ENCODE data around the gene PAQR4. TPM values are rescaled to one million over a fixed set of nuclear protein-coding genes. Genes with fewer than 3 reads are reported as not detected.

Gene PAQR4
- total RNA-seq, 1 experiment from 2014 or later, result 47.9 TPM

DNA sequence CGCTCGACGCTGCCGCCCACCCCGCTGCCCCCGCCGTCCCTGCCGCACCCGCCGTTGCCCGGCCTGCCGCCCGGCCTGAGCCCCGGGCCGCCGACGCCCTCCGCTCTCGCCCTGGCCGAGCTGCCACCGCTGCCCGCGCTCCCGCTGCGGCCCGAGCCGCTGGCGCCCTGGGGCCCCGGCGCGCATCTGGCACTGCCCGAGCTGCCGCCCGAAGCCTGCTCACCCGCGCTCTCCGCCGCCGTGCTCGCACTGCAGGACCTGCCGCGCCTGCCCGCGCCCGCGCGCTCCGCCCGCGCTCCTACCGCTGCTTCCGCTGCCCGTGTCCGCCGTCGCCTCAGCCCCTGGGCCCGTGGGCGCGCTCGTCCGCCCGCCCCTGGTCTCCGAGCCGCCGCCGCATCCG is 35.2 kb downstream of the PAQR4 start:
- no peak for DNase-seq (ENCODE audit: low read depth)

DNA sequence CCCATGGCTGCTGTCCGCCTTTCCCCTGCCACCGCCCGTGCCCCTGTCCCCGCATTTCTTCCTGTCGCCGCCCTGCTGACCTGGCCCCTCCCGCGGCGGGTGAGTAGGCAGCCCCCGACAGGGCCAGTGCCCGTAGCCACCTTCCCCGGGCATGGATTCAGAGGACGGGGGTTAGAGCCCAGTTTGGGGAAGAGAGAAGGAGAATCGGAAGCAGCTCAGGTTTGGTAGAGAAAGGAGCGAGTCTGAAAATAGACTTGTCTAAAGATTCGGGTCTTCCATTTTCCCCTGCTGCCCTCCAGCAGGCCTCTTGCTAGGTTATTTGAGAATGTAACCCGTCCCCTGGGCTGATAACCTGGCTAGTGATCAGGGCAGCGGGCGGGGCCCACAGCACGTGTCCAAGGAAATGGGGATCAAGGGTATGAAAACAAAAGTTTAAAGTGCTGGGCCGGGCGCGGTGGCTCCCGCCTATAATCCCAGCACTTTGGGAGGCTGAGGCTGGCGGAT is 35.7 kb downstream of the PAQR4 start:
- no peak for DNase-seq (ENCODE audit: low read depth)

DNA sequence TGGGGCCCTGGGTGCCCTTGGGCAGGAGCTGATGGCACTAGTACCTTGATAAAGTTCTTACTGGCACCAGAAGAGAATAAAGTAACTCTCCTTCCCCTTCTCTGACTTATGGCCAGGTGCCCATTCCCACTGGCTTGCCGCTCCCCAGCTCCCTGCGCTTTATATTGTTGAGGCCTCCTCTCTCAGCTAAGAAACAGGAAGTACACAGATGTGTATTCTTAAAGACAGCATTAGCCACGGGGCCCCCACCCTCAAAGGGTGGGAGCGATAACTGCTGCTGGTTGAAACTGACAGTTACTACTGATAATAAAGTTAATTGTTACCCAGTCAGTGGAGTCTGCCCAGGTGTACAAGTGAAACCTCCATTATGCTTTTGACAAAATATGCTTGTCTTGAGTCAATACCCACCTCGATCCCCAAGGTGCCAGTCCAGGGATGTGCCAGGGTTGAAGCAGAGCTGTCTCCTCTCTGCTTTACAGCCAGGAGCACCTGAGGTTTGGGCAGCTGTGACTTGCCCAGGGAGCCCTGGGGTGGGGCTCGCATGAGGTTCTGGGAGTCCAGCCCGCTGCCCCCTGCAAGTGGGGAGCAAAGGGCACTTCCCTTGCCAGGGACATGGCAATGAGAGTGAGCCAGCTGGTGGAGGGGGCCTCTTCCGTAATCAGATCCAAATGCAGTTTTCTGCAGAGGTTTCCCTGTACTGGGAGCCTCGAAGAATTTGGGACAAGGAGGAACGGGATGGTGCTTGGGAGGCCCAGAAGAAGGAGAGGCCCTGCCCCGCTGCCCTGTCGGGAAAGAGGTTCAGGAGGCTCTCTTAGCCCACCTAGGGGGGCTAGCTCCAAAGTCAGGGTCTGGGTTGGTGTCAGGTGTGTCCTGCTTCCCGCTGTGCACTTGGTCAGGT is 38.2 kb downstream of the PAQR4 start:
- no peak for DNase-seq (ENCODE audit: low read depth)

DNA sequence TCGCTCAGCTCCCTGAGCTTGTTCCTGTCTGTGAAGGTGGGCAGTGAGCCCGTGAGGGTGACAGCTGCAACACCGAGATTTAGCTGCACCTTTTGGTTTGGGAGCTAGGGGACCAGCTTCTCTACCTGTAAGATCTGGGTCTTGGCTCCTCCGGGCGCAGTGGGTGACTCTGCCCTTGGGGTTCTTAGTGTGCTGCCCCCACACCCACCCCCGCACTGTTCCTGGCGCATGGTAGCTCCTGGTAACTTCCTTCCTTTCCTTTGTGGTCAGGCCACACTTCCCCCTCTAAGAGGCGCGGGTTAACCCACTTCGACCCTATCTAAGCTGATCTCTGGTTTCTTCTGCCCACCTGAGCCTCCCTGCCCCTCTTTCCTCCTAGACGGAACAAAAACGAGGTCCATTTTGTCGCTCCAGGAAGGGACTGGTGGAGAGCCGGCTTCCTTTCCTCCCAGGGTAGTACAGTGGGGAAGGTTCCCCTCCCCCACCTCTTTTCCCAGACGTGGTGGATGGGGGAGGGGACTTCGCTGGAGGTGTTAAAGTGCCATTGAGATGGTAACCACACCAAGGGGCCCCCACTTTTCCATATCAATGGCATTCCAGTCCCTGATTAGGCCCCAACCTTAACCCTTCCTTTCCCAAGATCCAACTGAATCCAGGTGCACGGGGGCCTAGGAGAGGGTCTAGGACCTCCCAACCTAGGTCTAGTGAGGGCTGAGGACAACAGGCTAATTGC is 39.0 kb downstream of the PAQR4 start:
- DNase-seq (ENCODE audit: low read depth), result no peak

DNA sequence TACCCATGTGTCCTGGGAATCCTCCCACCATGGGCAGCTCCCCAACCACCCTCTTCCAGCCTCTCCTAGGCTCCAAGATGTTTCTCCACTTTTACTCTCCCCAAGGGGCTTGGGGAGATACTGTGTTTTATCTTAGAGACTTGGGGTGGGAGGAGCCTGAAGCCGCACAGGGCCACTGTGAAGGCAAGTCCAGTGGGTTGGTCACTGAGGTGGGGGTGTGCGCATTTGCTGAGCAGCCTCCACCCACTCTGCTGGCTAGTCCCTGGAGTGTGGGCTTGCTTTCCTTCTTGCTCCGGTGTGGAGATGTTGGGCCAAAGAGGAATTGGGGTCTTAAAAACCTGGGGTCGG is 39.5 kb downstream of the PAQR4 start:
- no peak for DNase-seq (ENCODE audit: low read depth)

DNA sequence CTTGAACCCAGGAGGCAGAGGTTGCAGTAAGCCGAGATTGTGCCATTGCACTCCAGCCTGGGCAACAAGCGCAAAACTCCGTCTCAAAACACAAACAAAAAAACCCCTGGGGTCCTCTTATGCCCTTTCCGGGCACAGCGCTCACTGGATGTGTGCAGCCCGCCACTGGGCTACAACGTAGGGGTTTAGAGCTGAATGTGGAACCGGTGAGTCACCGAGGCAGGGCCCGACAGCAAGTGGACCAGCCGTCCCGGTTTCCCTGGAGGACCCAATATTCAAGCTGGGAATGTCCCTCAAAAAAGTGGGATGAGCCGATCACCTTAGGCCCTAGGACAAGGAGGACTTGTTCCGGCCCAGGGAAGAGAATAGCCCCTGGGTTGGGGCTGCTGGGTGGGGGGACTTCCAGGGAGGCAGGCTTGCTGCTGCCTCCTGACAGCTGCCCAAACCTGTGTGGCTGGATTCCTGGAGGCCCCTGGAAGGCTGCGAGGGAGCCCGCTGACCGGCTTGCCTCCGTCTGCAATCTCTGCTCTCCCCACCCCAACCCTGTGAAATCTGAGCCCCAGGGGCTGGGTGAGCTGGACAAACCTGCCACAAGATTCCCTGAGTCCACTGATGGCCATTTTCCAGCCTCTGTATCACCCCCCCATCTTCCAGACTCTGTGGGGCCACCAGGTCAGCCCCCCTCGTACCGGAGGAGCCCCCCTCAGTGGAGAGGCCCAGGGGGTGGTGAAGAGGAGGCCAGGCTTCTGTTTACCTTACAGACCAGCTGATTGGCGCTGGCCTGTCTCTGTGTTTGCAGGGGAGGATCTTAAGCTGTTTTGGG is 40.6 kb downstream of the PAQR4 start:
- DNase-seq (ENCODE audit: low read depth), result no peak

DNA sequence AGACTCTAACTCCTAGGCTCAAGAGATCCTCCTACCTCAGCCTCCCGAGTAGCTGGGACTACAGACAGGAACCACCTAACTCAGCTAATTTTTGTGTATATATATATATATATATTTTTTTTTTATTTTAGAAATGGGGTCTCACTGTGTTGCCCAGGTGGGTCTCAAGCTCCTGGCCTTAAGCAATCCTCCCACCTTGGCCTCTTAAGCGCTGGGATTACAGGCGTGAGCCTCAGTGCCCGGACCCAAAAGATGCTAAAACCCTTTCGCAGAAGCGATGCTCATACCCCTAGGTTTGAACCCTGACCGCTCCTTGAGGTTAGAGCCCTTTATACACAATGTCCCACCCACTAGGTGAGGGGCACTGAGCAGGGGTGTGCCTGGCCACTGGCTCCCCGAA is 41.4 kb downstream of the PAQR4 start:
- no peak for DNase-seq (ENCODE audit: low read depth)

DNA sequence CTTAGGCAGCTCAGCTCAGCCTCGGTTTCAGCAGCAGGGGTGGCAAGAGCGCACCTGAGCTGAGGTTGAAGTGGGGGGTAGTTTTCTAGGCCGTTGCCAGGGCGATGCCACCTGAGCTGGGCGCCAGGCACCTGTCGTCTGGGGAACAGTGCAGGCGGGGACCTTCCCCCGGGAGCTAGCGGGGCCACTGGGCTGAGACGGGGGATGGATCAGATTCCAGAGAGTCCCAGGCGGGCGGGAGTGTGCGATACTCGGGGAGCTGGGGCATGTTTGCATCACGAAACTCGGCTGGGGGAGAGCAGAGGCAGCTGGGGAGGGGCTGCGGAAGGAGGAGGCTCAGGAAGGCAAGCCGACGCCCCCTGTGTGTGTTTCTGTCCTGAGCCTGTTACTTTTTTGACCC is 43.1 kb downstream of the PAQR4 start:
- DNase-seq (ENCODE audit: low read depth), result no peak

DNA sequence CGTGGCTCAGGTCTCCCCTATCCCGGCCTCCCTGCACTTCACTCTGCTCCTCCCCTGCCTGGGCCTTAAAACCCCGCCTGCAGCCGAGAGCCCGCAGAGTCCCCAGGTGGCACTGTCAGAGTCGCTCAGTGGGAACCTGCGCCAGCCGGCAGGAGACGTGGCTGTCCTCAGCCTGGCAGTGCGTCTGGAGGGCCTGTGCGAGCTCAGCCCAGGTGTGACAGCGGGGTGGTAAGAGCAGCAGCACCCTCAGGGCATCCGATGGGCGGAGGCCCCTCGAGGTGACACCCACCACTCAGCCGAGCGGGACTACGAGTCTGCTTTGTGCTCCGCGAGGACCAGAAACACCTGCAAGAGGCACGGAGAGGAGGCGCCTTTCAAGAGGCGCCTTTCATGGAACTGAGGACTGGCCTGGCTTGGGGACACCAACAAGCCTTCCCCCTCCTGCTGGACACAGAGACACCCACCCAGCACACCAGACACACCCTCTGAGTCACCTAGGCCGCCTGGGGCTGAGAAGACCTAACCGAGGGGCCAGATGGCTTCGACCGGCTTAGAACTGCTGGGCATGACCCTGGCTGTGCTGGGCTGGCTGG is 43.8 kb downstream of the PAQR4 start, which contains the start of gene CLDN9:
TSS of gene CLDN9 (plus strand) at position 96 of the 593 bp plus-strand sequence. CDS start at position 536, 440 bp downstream.
- DNase-seq (ENCODE audit: low read depth), result peak; percentile 16

DNA sequence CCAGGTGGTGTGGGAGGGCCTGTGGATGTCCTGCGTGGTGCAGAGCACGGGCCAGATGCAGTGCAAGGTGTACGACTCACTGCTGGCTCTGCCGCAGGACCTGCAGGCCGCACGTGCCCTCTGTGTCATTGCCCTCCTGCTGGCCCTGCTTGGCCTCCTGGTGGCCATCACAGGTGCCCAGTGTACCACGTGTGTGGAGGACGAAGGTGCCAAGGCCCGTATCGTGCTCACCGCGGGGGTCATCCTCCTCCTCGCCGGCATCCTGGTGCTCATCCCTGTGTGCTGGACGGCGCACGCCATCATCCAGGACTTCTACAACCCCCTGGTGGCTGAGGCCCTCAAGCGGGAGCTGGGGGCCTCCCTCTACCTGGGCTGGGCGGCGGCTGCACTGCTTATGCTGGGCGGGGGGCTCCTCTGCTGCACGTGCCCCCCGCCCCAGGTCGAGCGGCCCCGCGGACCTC is 44.4 kb downstream of the PAQR4 start:
- DNase-seq (ENCODE audit: low read depth), result no peak

DNA sequence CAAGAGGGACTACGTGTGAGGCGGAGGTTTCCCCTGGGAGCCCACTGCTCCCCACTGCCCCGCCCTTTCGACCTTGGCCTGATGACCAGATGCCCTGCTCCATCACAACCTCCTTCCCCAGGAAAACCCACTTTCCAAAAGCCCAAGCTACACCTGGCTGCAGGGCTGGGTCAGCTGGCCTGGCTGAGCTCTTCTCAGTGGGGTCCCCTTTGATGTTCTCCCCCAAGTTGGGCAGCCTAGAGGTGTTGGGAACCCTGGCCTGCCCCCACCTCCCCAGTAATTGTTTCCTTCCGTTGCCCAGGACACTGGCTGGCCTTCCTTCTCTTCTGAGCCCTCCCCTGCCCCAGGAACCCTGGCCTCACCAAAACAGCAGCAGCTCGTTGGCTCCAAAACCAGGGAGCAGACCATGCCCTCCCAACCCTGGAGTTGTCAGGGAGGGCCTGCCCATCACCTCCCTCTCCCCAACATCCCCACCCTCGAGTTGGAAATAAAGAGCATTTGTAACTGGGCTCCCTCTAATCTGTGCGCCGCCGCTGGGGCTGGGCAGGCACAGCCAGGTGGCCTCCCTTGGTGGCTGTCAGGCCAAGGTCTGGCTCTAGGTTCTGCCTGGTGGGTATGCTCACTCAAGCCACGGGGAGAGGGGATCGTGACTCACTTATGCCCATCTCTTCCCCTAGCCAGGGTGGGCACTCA is 45.0 kb downstream of the PAQR4 start:
- DNase-seq (ENCODE audit: low read depth), result no peak

DNA sequence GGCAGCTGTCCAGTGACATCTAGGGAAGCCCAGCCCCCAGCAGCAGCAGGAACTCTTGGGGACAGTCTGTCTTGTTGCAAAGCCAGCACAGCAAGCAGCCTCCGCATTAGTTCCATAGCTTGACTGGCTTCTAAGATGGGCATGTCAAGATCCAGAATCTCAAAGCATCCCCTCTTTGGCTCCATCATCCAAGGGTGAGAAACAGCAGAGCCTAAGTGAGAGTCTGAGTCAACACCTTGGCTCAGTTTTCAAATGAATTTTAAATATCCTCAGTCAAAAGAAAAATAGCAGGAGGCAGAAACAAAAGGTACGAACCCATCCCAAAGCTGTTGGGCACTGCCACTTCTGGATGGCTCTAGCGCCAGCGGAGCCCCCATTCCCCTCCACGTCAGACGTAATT is 45.8 kb downstream of the PAQR4 start:
- no peak for DNase-seq (ENCODE audit: low read depth)

DNA sequence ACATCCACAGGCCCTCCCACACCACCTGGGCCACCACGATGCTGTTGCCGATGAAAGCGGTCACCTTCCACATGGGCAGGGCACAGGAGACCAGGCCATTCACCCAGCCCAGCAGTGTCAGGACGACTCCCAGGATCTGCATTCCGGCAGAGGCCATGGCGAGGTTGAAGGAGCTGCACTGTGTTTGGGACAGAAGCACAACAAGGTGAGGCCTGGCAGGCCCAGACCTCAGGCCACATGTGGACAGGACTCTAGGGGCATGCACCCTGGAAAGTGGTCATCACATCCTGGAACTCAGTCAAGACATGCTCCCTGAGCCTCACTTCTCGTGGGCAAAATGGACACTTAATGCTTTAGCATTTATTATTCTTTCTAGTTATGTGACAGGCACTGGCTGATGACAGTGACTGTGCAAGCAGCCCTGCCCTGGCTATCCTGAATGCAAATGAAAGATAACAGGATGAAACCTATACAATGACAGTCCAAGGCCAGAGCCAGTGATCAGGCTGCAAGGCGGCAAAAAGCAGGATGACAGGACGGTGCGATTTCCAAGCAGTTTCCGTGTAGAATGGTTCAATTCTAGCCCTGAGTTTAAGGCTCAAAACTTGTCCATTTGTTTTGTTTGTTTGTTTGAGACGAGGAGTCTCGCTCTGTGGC is 46.8 kb downstream of the PAQR4 start:
- no peak for DNase-seq (ENCODE audit: low read depth)

DNA sequence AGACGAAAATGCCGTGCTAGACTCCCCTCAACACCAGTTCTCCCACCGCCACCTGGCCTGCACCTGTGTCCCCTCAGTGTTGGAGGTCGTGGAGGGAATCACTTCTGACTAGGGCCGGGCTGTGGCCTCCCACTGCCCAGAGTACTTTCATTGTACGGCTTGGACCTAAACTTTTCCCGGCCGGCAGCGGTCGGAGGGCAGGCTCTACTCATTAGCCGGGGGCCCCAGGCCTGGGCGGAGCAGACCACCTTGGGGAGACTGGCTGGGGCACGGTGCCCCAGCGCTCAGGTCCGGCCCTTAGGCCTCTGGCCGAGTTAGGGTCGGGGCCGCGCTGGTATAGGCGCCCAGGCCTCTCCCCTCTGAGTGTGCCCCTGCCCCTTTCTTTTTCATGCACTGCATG is 48.2 kb downstream of the PAQR4 start:
- no peak for DNase-seq (ENCODE audit: low read depth)

DNA sequence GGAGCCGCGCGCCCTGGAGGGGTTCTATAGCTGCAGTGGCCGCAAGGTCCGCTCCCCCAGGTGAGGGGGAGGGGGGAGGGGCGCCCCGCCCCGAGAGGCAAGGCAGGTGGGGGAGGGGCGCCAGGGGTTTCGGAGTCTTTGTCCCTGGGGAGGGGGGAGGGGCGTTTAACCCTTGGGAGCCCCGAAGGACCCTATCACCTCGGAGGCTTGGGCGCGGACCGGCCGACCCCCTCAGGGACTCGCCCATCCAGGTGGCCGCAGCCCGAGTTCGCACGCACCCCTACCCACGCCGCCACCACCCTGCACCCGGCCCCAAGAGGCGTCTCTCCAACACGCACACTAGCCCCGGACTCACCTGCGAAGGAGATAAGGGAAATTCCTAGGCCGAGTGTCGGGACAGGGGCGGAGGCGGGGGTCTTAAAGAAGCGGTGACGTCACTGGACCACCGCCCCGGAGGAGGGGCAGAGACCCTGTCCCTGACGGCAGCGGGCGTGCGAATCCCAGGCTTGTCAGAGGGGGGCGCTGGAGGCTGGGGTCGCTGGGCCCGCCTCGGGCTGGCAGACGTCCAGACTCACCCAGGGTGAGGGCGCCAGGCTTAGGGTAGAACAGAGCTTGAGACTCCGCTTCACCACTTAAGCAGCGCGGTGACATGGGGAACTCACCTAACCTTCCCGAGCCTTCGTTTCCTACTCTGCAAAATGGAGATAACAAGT is 48.8 kb downstream of the PAQR4 start, which contains the start of gene CLDN6:
TSS of gene CLDN6 (minus strand) at position 390 of the 713 bp plus-strand sequence. CDS start 2,162 bp downstream, outside the sequence.
- DNase-seq (ENCODE audit: low read depth), result no peak

DNA sequence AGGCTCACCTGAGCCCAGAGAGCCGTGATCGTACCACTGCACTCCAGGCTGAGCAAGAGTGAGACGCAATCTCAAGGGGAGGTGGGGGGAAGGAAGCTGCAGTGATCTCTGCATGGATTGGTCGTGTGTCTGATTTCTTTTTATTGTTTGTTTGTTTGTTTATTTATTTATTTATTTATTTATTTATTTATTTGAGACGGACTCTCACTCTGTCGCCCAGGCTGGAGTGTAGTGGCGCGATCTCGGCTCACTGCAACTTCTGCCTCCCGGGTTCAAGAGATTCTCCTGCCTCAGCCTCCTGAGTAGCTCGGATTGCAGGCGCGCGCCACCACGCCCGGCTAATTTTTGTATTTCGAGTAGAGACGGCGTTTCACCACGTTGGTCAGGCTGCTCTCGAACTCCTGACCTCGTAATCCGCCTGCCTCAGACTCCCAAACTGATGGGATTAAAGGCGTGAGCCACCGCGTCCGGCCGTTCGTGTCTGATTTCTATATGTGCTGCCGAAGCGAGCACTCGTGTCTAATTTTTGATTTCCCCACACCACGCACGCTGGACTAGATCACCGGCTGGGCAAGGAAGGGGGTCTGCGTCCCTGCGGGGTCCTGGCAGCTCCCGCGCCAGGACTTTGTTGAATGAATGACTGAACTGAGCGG is 50.6 kb downstream of the PAQR4 start:
- peak; percentile 59 for DNase-seq (ENCODE audit: low read depth)

DNA sequence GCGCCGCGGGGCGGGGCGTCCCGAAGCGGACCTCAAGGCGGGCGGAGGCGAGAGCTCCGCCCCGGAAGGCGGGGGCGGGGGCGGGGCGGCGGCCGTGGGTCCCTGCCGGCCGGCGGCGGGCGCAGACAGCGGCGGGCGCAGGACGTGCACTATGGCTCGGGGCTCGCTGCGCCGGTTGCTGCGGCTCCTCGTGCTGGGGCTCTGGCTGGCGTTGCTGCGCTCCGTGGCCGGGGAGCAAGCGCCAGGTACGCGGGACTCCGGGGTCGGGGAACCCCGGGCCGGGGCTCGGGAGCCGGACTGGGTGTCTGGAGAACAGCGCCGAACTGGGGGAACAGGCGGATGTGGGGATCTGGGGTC is 51.1 kb downstream of the PAQR4 start, which contains the start of gene TNFRSF12A:
TSS of gene TNFRSF12A (plus strand) at position 122 of the 357 bp plus-strand sequence. CDS start at position 152, 30 bp downstream.
- DNase-seq (ENCODE audit: low read depth), result no peak
